SK-N-MC (cell line): Measurements from ENCODE around the gene DOCK4.

Experiments
- EZH2 ChIP-seq: fragments of 200-600 bp; sonication (generic); IDR thresholded peaks from one replicate; pipeline ENCODE4 v1.6.1; 2017; ENCODE audit warnings: antibody characterized with exemption
- FOXP2 ChIP-seq: optimal IDR thresholded peaks from 2 replicates; pipeline ENCODE3; 2011; ENCODE audit warnings: mild to moderate bottlenecking, moderate library complexity; ENCODE audit not compliant: insufficient read depth; ENCODE audit errors: extremely low read length, control extremely low read depth
- POLR2AphosphoS5 ChIP-seq: IDR thresholded peaks from 2 replicates; pipeline ENCODE4 v1.6.1; 2012; ENCODE audit warnings: mild to moderate bottlenecking, low read depth, low read length, borderline replicate concordance

- TF ChIP-seq POLR2AphosphoS5 (no peak), EZH2 (no peak), FOXP2 (no peak)
Observed at GRCh38 chr7:112252141-112252540, 45.9 kb upstream of the DOCK4 start.
